CD4-positive, alpha-beta T cell treated with Interferon gamma for 1 hour (primary cell): ENCODE data around the gene BDH1.
"Not testable (repeated sequence)": the region's sequence is repeated elsewhere in the genome, so short reads cannot be mapped to it uniquely, and the experiment has no call there.

ENCODE experiments used
- DNase-seq: peaks from one replicate; pipeline ENCODE4 v3.0.0-alpha.2; 2020

Gene BDH1

GRCh38 chr3:197555281-197556261 is at the start of gene BDH1:
TSS of gene BDH1 (minus strand) at chr3:197555968. CDS start at chr3:197546443, 9,525 bp downstream.
- peak; percentile 37 for DNase-seq

GRCh38 chr3:197603317-197603933 is 47.7 kb upstream of the BDH1 start:
- DNase-seq: no peak

- not testable (repeated sequence) for DNase-seq
Observed at GRCh38 chr3:197602351-197602750, 46.6 kb upstream of the BDH1 start.

- not testable (repeated sequence) for DNase-seq
Observed at GRCh38 chr3:197601566-197601840, 45.7 kb upstream of the BDH1 start.

- no peak for DNase-seq
Observed at GRCh38 chr3:197600796-197601565, 45.2 kb upstream of the BDH1 start.

- DNase-seq: peak; percentile 77
Observed at GRCh38 chr3:197599089-197599765, 43.5 kb upstream of the BDH1 start.

GRCh38 chr3:197598404-197598980 is 42.7 kb upstream of the BDH1 start:
- no peak for DNase-seq

- DNase-seq: no peak
Observed at GRCh38 chr3:197597335-197597734, 41.6 kb upstream of the BDH1 start.

GRCh38 chr3:197595470-197596185 is 39.9 kb upstream of the BDH1 start:
- DNase-seq: no peak

- no peak for DNase-seq
Observed at GRCh38 chr3:197593046-197593380, 37.2 kb upstream of the BDH1 start.

GRCh38 chr3:197592361-197593045 is 36.7 kb upstream of the BDH1 start:
- no peak for DNase-seq

GRCh38 chr3:197591816-197592215 is 36.0 kb upstream of the BDH1 start:
- no peak for DNase-seq

- no peak for DNase-seq
Observed at GRCh38 chr3:197590313-197590962, 34.7 kb upstream of the BDH1 start.

- DNase-seq: no peak
Observed at GRCh38 chr3:197589545-197589944, 33.8 kb upstream of the BDH1 start.

- DNase-seq: not testable (repeated sequence)
Observed at GRCh38 chr3:197586768-197587167, 31.0 kb upstream of the BDH1 start.

GRCh38 chr3:197586181-197586580 is 30.4 kb upstream of the BDH1 start:
- DNase-seq: no peak

- DNase-seq: no peak
Observed at GRCh38 chr3:197584733-197585132, 29.0 kb upstream of the BDH1 start.

- no peak for DNase-seq
Observed at GRCh38 chr3:197583371-197583770, 27.6 kb upstream of the BDH1 start.

- DNase-seq: no peak
Observed at GRCh38 chr3:197580253-197580691, 24.5 kb upstream of the BDH1 start.

GRCh38 chr3:197578376-197578775 is 22.6 kb upstream of the BDH1 start:
- no peak for DNase-seq
